ENCODE measurements around the gene MRPL50.

Gene MRPL50

GRCh38 chr9:101442736-101443135, 44.3 kb upstream of the MRPL50 start:
- no peaks in the 10 kb centered on the region for H3K36me3 ChIP-seq (ENCODE audit: insufficient read depth)
- H3K27me3 ChIP-seq (ENCODE audit: insufficient read depth, low read depth) = no peaks in the 10 kb centered on the region
- H3K4me1 ChIP-seq (ENCODE audit: low read depth, poor library complexity, severe bottlenecking) = peaks cover 9% of the 10 kb centered on the region
- no peak overlapping the region for H2AFZ ChIP-seq (ENCODE audit: low read depth)
- no peaks in the 10 kb centered on the region for H3K79me2 ChIP-seq (ENCODE audit: insufficient read depth, low read depth)
- no peak for TF ChIP-seq CTCF (conservative IDR thresholded peaks at IDR 0.05; ENCODE audit: low read depth, low read length)
- H4K20me1 ChIP-seq (ENCODE audit: insufficient read depth) = no peaks in the 10 kb centered on the region
- H3K27ac ChIP-seq = no peak overlapping the region
- H3K4me2 ChIP-seq = no peak overlapping the region
- no peak overlapping the region for H3K9ac ChIP-seq
- no peak overlapping the region for H3K4me3 ChIP-seq (IDR thresholded peaks at IDR 0.05; ENCODE audit: insufficient read depth, low read depth, low read length)

- peaks cover 11% of the 10 kb centered on the region for H3K4me1 ChIP-seq (ENCODE audit: low read depth, poor library complexity, severe bottlenecking)
- H3K36me3 ChIP-seq (ENCODE audit: insufficient read depth) = no peaks in the 10 kb centered on the region
- H4K20me1 ChIP-seq (ENCODE audit: insufficient read depth) = no peaks in the 10 kb centered on the region
- H2AFZ ChIP-seq (ENCODE audit: low read depth) = no peak overlapping the region
- H3K27ac ChIP-seq = no peak overlapping the region
- H3K79me2 ChIP-seq (ENCODE audit: insufficient read depth, low read depth) = no peaks in the 10 kb centered on the region
- H3K4me2 ChIP-seq = no peak overlapping the region
- H3K4me3 ChIP-seq (IDR thresholded peaks at IDR 0.05; ENCODE audit: insufficient read depth, low read depth, low read length) = no peak overlapping the region
- no peak overlapping the region for H3K9ac ChIP-seq
- no peaks in the 10 kb centered on the region for H3K27me3 ChIP-seq (ENCODE audit: insufficient read depth, low read depth)
- no peak for TF ChIP-seq CTCF (conservative IDR thresholded peaks at IDR 0.05; ENCODE audit: low read depth, low read length)
These were observed 43.9 kb upstream of the MRPL50 start for GRCh38 chr9:101442318-101442717.

- Histone ChIP-seq H2AFZ (ENCODE audit: low read depth) (no peak overlapping the region), H3K4me2 (no peak overlapping the region), H3K4me3 (IDR thresholded peaks at IDR 0.05; ENCODE audit: insufficient read depth, low read depth, low read length) (no peak overlapping the region), H3K27ac (no peak overlapping the region), H3K4me1 (ENCODE audit: low read depth, poor library complexity, severe bottlenecking) (peaks cover 11% of the 10 kb centered on the region), H4K20me1 (ENCODE audit: insufficient read depth) (no peaks in the 10 kb centered on the region), H3K9ac (no peak overlapping the region), H3K79me2 (ENCODE audit: insufficient read depth, low read depth) (no peaks in the 10 kb centered on the region), H3K36me3 (ENCODE audit: insufficient read depth) (no peaks in the 10 kb centered on the region), H3K27me3 (ENCODE audit: insufficient read depth, low read depth) (no peaks in the 10 kb centered on the region)
- TF ChIP-seq CTCF (conservative IDR thresholded peaks at IDR 0.05; ENCODE audit: low read depth, low read length) = no peak
These were observed 42.4 kb upstream of the MRPL50 start for GRCh38 chr9:101440714-101441230.

- H3K4me2 ChIP-seq = no peak overlapping the region
- no peaks in the 10 kb centered on the region for H3K27me3 ChIP-seq (ENCODE audit: insufficient read depth, low read depth)
- no peaks in the 10 kb centered on the region for H3K79me2 ChIP-seq (ENCODE audit: insufficient read depth, low read depth)
- no peak overlapping the region for H3K9ac ChIP-seq
- H3K4me1 ChIP-seq (ENCODE audit: low read depth, poor library complexity, severe bottlenecking) = peaks cover 11% of the 10 kb centered on the region
- H3K27ac ChIP-seq = no peak overlapping the region
- no peaks in the 10 kb centered on the region for H3K36me3 ChIP-seq (ENCODE audit: insufficient read depth)
- no peaks in the 10 kb centered on the region for H4K20me1 ChIP-seq (ENCODE audit: insufficient read depth)
- H3K4me3 ChIP-seq (IDR thresholded peaks at IDR 0.05; ENCODE audit: insufficient read depth, low read depth, low read length) = no peak overlapping the region
- no peak for TF ChIP-seq CTCF (conservative IDR thresholded peaks at IDR 0.05; ENCODE audit: low read depth, low read length)
- H2AFZ ChIP-seq (ENCODE audit: low read depth) = no peak overlapping the region
These were observed 40.1 kb upstream of the MRPL50 start for GRCh38 chr9:101438523-101438922.

Data from KMS-11 (cell line).